ENCODE data around the gene TXNRD2. TPM values are rescaled to one million over a fixed set of nuclear protein-coding genes. Genes with fewer than 3 reads are reported as not detected.

The TXNRD2 gene
- total and polyA plus RNA-seq, 2 of the 4 experiments (the other 2 are of a cell fraction), result 15.6 to 25.7 TPM

DNA sequence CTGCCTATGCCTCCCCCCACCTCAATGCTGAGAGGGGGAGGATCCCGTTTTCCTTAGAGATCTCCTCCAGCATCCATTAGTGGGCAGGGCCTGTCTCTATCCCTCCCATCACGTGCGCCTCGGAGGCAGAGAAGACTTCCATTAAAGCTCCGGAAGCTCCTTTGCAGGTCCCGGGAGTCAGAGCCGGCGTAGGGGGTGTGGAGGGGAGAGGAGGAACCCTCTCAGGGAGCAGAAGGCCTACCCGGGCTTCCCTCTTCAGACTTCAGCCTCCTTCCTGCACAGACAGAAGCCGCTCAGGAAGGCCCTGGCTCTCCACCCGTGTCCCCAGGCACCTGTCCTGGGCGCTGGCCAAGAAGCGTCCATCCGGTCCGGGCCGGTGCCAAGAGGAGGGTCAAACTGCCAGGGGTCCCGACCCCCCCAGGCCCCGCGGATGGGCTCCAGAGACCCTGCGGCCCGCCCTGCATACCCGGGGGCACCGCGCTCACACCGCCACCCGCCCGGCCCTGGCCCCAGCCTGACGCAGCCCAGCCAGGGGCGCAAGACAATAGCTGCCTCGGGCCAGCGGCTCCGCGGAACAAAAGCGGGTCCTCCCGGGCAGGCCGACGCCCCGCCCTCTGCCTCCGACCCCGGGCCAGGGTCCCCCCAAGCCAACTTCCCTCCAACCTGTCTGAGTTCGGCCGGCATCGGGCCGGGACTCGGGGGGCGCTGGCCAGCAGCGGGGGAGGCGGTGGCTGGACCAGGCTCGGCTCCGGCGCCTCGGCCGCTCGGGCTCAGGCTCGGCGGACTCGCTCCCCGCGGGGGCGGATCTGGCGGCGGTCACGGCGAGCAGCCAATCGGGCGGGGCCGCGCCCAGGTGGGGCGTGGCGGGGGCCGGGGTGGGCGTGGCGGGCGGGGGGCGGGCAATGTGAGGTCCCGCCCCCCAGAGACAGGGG, 45.1 kb upstream of the TXNRD2 start:
- POLR2A ChIA-PET (ENCODE audit: unreplicated experiment), result no interaction called here
- no peak overlapping the region for H3K56ac ChIP-seq (ENCODE audit: extremely low read depth, insufficient read depth, low read length)
- peaks cover 18% of the 10 kb centered on the region for H3K4me1 ChIP-seq (ENCODE audit: control insufficient read depth, insufficient read depth, low read length)
- H2BK15ac ChIP-seq (ENCODE audit: low read depth, low read length), result no peak overlapping the region
- no TSS peak for BruUV-seq (replicated peaks)
- H3K9me3 ChIP-seq (ENCODE audit: control insufficient read depth, insufficient read depth, low read length), result no peaks in the 10 kb centered on the region
- peak overlapping the region; percentile 16; the same call in 1 of the 2 replicates for H3K23ac ChIP-seq (ENCODE audit: low read depth, low read length)
- peak overlapping the region; percentile 64; the same call in 1 of the 2 replicates for H2AK5ac ChIP-seq (ENCODE audit: low read depth, low read length)
- H3K9ac ChIP-seq (ENCODE audit: low read depth, low read length), result peak overlapping the region; percentile 61
- peak overlapping the region; percentile 96 for H3K4me3 ChIP-seq (ENCODE audit: insufficient read depth, low read depth, low read length)
- H3K36me3 ChIP-seq (ENCODE audit: control insufficient read depth, insufficient read depth, low read length), result no peaks in the 10 kb centered on the region
- intact Hi-C loops (cut with micrococcal nuclease) (no loop called here), in situ Hi-C loops (cut with MboI; ENCODE audit: low sequenced_read_pairs) (no loop called here), dilution Hi-C loops (cut with HindIII; ENCODE audit: low sequenced_read_pairs, unreplicated experiment) (no loop called here)
- peak overlapping the region; percentile 92 for H2AFZ ChIP-seq (replicated peaks; ENCODE audit: low read length, poor library complexity)
- ATAC-seq (ENCODE audit: low read depth) (peak; percentile 93), DNase-seq (peak; percentile 61)
- H3K4me2 ChIP-seq (ENCODE audit: low read depth, low read length), result peak overlapping the region; percentile 86
- CTCF ChIA-PET, result interaction anchor here (1.4 kb wide), 1 partner anchor 27 kb away, joined by 5 read pairs; no protein-coding TSS in a partner anchor
- no peak overlapping the region for H2BK5ac ChIP-seq (ENCODE audit: low read depth, low read length, poor library complexity, severe bottlenecking)
- no peak overlapping the region for H2BK20ac ChIP-seq (ENCODE audit: low read depth, low read length)
- H4K91ac ChIP-seq (ENCODE audit: insufficient read depth, low read depth, low read length), result no peak overlapping the region
- peak overlapping the region in 1 of 2 experiments; percentile 55; a peak in 2 of 4 replicates for H4K8ac ChIP-seq (ENCODE audit: low read depth in 2 of 2, low read length in 2 of 2)
- H3K14ac ChIP-seq (replicated peaks; ENCODE audit: low read depth, low read length), result peak overlapping the region; percentile 25; the same call in 1 of the 2 replicates
- no peak overlapping the region for H4K5ac ChIP-seq (ENCODE audit: low read depth, low read length)
- peaks cover 4 to 37% of the 10 kb centered on the region in 2 experiments; a peak in 3 of 4 replicates for H3K79me1 ChIP-seq (ENCODE audit: low read depth in 1 of 2, low read length in 2 of 2)
- peak overlapping the region; percentile 97 for H2AK9ac ChIP-seq (replicated peaks; ENCODE audit: low read depth, low read length, poor library complexity)
- peaks cover 17% of the 10 kb centered on the region for H3K9me1 ChIP-seq (ENCODE audit: insufficient read depth, low read length)
- no peak overlapping the region for H3K18ac ChIP-seq (ENCODE audit: low read depth, low read length)
- H4K20me1 ChIP-seq (ENCODE audit: insufficient read depth, low read length), result peaks cover 18% of the 10 kb centered on the region; the same call in 1 of the 2 replicates
- no peak overlapping the region for H2BK120ac ChIP-seq (ENCODE audit: low read depth, low read length)
- peak overlapping the region; percentile 50; the same call in 1 of the 2 replicates for H3K27ac ChIP-seq (ENCODE audit: insufficient read depth, low read length)
- 0% methylated on average over 33 of the region's 76 CpGs; no CpG with 5 or more reads in 1 of the 2 experiments for whole genome bisulfite sequencing, 2 experiments (ENCODE audit: extremely low coverage in 2 of 2, insufficient read length in 1 of 2)
- H3K27me3 ChIP-seq (ENCODE audit: control insufficient read depth, insufficient read depth, low read length), result no peaks in the 10 kb centered on the region
- H3K4ac ChIP-seq (ENCODE audit: low read depth, low read length), result peak overlapping the region; percentile 49; the same call in 1 of the 2 replicates
- TF ChIP-seq RCOR1 (IDR thresholded peaks at IDR 0.05; ENCODE audit: insufficient replicate concordance, low read length) (no peak), CEBPB (IDR thresholded peaks at IDR 0.05; ENCODE audit: low read depth, low read length) (no peak), CHD1 (IDR thresholded peaks at IDR 0.05; ENCODE audit: low read depth, low read length) (no peak), MAFK (IDR thresholded peaks at IDR 0.05; ENCODE audit: low read depth, low read length) (no peak), MAZ (IDR thresholded peaks at IDR 0.05; ENCODE audit: borderline replicate concordance, low read depth, low read length) (peak; percentile 65; the same call in 1 of the 2 replicates), MXI1 (IDR thresholded peaks at IDR 0.05; ENCODE audit: borderline replicate concordance, low read depth, low read length) (no peak), POLR2A (IDR thresholded peaks at IDR 0.05; ENCODE audit: low read depth, low read length) (peak; percentile 61; the same call in 1 of the 2 replicates), SMC3 (IDR thresholded peaks at IDR 0.05; ENCODE audit: low read depth, low read length) (no peak), RFX5 (IDR thresholded peaks at IDR 0.05; ENCODE audit: low read depth, low read length) (no peak), NFE2L2 (IDR thresholded peaks at IDR 0.05; ENCODE audit: low read depth, low read length) (no peak)
- TF ChIP-seq, protein P1, sequence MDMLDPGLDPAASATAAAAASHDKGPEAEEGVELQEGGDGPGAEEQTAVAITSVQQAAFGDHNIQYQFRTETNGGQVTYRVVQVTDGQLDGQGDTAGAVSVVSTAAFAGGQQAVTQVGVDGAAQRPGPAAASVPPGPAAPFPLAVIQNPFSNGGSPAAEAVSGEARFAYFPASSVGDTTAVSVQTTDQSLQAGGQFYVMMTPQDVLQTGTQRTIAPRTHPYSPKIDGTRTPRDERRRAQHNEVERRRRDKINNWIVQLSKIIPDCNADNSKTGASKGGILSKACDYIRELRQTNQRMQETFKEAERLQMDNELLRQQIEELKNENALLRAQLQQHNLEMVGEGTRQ (IDR thresholded peaks at IDR 0.05; ENCODE audit: low read depth, low read length), result peak; percentile 91
- TF ChIP-seq, protein P2, sequence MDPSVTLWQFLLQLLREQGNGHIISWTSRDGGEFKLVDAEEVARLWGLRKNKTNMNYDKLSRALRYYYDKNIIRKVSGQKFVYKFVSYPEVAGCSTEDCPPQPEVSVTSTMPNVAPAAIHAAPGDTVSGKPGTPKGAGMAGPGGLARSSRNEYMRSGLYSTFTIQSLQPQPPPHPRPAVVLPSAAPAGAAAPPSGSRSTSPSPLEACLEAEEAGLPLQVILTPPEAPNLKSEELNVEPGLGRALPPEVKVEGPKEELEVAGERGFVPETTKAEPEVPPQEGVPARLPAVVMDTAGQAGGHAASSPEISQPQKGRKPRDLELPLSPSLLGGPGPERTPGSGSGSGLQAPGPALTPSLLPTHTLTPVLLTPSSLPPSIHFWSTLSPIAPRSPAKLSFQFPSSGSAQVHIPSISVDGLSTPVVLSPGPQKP (IDR thresholded peaks at IDR 0.05; ENCODE audit: borderline replicate concordance, low read depth, low read length), result no peak
- TF ChIP-seq, protein P3, sequence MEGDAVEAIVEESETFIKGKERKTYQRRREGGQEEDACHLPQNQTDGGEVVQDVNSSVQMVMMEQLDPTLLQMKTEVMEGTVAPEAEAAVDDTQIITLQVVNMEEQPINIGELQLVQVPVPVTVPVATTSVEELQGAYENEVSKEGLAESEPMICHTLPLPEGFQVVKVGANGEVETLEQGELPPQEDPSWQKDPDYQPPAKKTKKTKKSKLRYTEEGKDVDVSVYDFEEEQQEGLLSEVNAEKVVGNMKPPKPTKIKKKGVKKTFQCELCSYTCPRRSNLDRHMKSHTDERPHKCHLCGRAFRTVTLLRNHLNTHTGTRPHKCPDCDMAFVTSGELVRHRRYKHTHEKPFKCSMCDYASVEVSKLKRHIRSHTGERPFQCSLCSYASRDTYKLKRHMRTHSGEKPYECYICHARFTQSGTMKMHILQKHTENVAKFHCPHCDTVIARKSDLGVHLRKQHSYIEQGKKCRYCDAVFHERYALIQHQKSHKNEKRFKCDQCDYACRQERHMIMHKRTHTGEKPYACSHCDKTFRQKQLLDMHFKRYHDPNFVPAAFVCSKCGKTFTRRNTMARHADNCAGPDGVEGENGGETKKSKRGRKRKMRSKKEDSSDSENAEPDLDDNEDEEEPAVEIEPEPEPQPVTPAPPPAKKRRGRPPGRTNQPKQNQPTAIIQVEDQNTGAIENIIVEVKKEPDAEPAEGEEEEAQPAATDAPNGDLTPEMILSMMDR (conservative IDR thresholded peaks at IDR 0.05; ENCODE audit: low read depth, low read length), result no peak

Measured in IMR-90 (cell line).